SK-N-SH (cell line): Measurements from ENCODE around the gene TYROBP. TPM values are rescaled to one million over a fixed set of nuclear protein-coding genes. Genes with fewer than 3 reads are reported as not detected.

ENCODE experiments used
- CTCF ChIA-PET: fragments of 300-600, 350-600 bp; formaldehyde crosslinking; extraction: SDS; loops from one replicate; lab custom pipeline; 2021; lab: Yijun Ruan, JAX
- POLR2A ChIA-PET: fragments of 350-600 bp; sonication (Branson Sonifier 250); formaldehyde crosslinking; extraction: SDS; loops from one replicate; lab custom pipeline; 2020; ENCODE audit warnings: antibody characterized with exemption, inconsistent platforms; lab: Yijun Ruan, JAX
- DNase-seq: peaks from one replicate; pipeline ENCODE4 v3.0.0; 2012
- H2AFZ ChIP-seq: fragments of 200-600 bp; sonication (generic); 2 replicates; pipeline ENCODE4 v1.8.1; 2016; ENCODE audit warnings: antibody characterized with exemption, mild to moderate bottlenecking, low read depth
- H3F3A ChIP-seq: fragments of 200-600 bp; sonication (generic); replicated peaks from 2 replicates; pipeline ENCODE3; 2016; ENCODE audit warnings: antibody characterized with exemption, mild to moderate bottlenecking; ENCODE audit not compliant: insufficient read depth
- H3K27ac ChIP-seq, 2 experiments: fragments of 200-500 bp in 1 of 2; fragments of 200-600 bp in 1 of 2; sonication (Bioruptor generic) in 1 of 2; sonication (generic), shearing (Covaris generic) in 1 of 2; 2 replicates each; pipeline versions ENCODE4 v1.5.1 to v1.6.1; 2014 to 2016; ENCODE audit warnings: low read depth in 2 of 2, inconsistent platforms in 1 of 2, low read length in 1 of 2, mild to moderate bottlenecking in 1 of 2, mixed read lengths in 1 of 2
- H3K27me3 ChIP-seq: fragments of 200-600 bp; sonication (generic), shearing (Covaris generic); 2 replicates; pipeline ENCODE4 v1.6.1; 2016; ENCODE audit warnings: mixed run types; ENCODE audit not compliant: insufficient read depth
- H3K36me3 ChIP-seq, 2 experiments: fragments of 200-500 bp in 1 of 2; fragments of 200-600 bp in 1 of 2; sonication (Bioruptor generic) in 1 of 2; sonication (generic) in 1 of 2; replicated peaks in 1 of 2; 2 replicates each; pipeline versions ENCODE3 to v1.5.1; 2014 to 2016; ENCODE audit warnings: low read length in 1 of 2, mild to moderate bottlenecking in 1 of 2; ENCODE audit not compliant: insufficient read depth in 2 of 2, control insufficient read depth in 1 of 2
- H3K4me1 ChIP-seq, 2 experiments: fragments of 200-500 bp in 1 of 2; fragments of 200-600 bp in 1 of 2; sonication (Bioruptor generic) in 1 of 2; sonication (generic), shearing (Covaris generic) in 1 of 2; 2 replicates each; pipeline versions ENCODE4 v1.5.1 to v1.6.1; 2014 to 2016; ENCODE audit warnings: low read depth in 1 of 2, low read length in 1 of 2, mixed run types in 1 of 2; ENCODE audit not compliant: insufficient read depth in 2 of 2, control insufficient read depth in 1 of 2
- H3K4me2 ChIP-seq: fragments of 200-600 bp; sonication (generic), shearing (Covaris generic); 2 replicates; pipeline ENCODE4 v1.6.1; 2017; ENCODE audit warnings: mixed run types
- H3K4me3 ChIP-seq, 2 experiments: fragments of 200-500 bp in 1 of 2; fragments of 200-600 bp in 1 of 2; sonication (Bioruptor generic) in 1 of 2; sonication (generic), shearing (Covaris generic) in 1 of 2; 2 replicates each; pipeline versions ENCODE4 v1.5.1 to v1.8.1; 2014 to 2016; ENCODE audit warnings: low read depth in 2 of 2, inconsistent platforms in 1 of 2, low read length in 1 of 2, mild to moderate bottlenecking in 1 of 2, mixed read lengths in 1 of 2, moderate library complexity in 1 of 2
- H3K79me2 ChIP-seq: fragments of 200-600 bp; sonication (generic); 2 replicates; pipeline ENCODE4 v1.8.1; 2017; ENCODE audit warnings: mild to moderate bottlenecking; ENCODE audit not compliant: insufficient read depth
- H3K9ac ChIP-seq: fragments of 200-600 bp; sonication (generic); 2 replicates; pipeline ENCODE4 v1.6.1; 2017; ENCODE audit warnings: mixed run types
- H3K9me2 ChIP-seq: fragments of 200-600 bp; sonication (generic); 2 replicates; pipeline ENCODE4 v1.6.1; 2017; ENCODE audit warnings: mixed run types
- H3K9me3 ChIP-seq: fragments of 200-600 bp; sonication (generic); 2 replicates; pipeline ENCODE4 v1.6.1; 2017; ENCODE audit warnings: mixed run types, mild to moderate bottlenecking, moderate library complexity
- H4K20me1 ChIP-seq: fragments of 200-600 bp; sonication (generic); 2 replicates; pipeline ENCODE4 v1.6.1; 2017; ENCODE audit warnings: mild to moderate bottlenecking, mixed run types; ENCODE audit not compliant: insufficient read depth
- ELF1 ChIP-seq: IDR thresholded peaks from 2 replicates; pipeline ENCODE4 v1.4.0; 2012
- EP300 ChIP-seq, 2 experiments: IDR thresholded peaks; 2 replicates each; pipeline versions ENCODE4 v1.4.0 to v1.6.1; 2012; ENCODE audit warnings: borderline replicate concordance in 1 of 2, low read depth in 1 of 2, low read length in 1 of 2
- FOSL2 ChIP-seq: IDR thresholded peaks from 2 replicates; pipeline ENCODE4 v1.4.0; 2012; ENCODE audit warnings: low read depth, mild to moderate bottlenecking, moderate library complexity, borderline replicate concordance
- JUND ChIP-seq: IDR thresholded peaks from 2 replicates; pipeline ENCODE4 v1.4.0; 2012
- MAX ChIP-seq: IDR thresholded peaks from 2 replicates; pipeline ENCODE4 v1.4.0; 2012; ENCODE audit warnings: low read depth
- MEF2A ChIP-seq: IDR thresholded peaks from 2 replicates; pipeline ENCODE4 v1.4.0; 2012; ENCODE audit warnings: low read depth, borderline replicate concordance
- NRF1 ChIP-seq: IDR thresholded peaks from 2 replicates; pipeline ENCODE4 v1.6.1; 2012; ENCODE audit warnings: low read depth, mild to moderate bottlenecking, low read length
- POLR2AphosphoS5 ChIP-seq: IDR thresholded peaks from 2 replicates; pipeline ENCODE4 v1.6.1; 2012; ENCODE audit warnings: low read depth, low read length
- RCOR1 ChIP-seq: fragments of 150-350 bp; IDR thresholded peaks from 2 replicates; pipeline ENCODE4 v1.6.1; 2017; ENCODE audit warnings: antibody characterized with exemption, low read length
- RFX5 ChIP-seq: IDR thresholded peaks from 2 replicates; pipeline ENCODE4 v1.6.1; 2012; ENCODE audit warnings: mild to moderate bottlenecking, improper control_type of control experiment, low read length
- RXRA ChIP-seq: IDR thresholded peaks from 2 replicates; pipeline ENCODE4 v1.4.0; 2012; ENCODE audit warnings: low read depth, mild to moderate bottlenecking, borderline replicate concordance
- SMC3 ChIP-seq: IDR thresholded peaks from 2 replicates; pipeline ENCODE4 v1.6.1; 2012; ENCODE audit warnings: low read depth, low read length, improper control_type of control experiment
- TAF1 ChIP-seq: IDR thresholded peaks from 2 replicates; pipeline ENCODE4 v1.6.1; 2012; ENCODE audit warnings: low read depth, mild to moderate bottlenecking, low read length, moderate library complexity, borderline replicate concordance
- TEAD4 ChIP-seq: IDR thresholded peaks from 2 replicates; pipeline ENCODE4 v1.4.0; 2012; ENCODE audit warnings: mild to moderate bottlenecking, borderline replicate concordance; ENCODE audit not compliant: insufficient read depth
- USF1 ChIP-seq: IDR thresholded peaks from 2 replicates; pipeline ENCODE4 v1.4.0; 2012; ENCODE audit warnings: low read depth, borderline replicate concordance
- USF2 ChIP-seq: fragments of 150-350 bp; IDR thresholded peaks from 2 replicates; pipeline ENCODE4 v1.6.1; 2017; ENCODE audit warnings: antibody characterized with exemption, low read length, low read depth, borderline replicate concordance
- WGBS: methylation state at CpG from one replicate; pipeline ENCODE4 v1.1.6; 2017; ENCODE audit warnings: low lambda C conversion rate; 5-methylcytosine and 5-hydroxymethylcytosine counted together
- polyA plus RNA-seq, 3 experiments: library from polyadenylated mRNA; depleted of rRNA; stranded (reverse); fragments of >200 nt; gene quantifications; 2 replicates each; pipeline ENCODE4 v1.2.3, GENCODE V29; 2012
- TF ChIP-seq, protein P1 (sequence below): fragments of 150-350 bp; IDR thresholded peaks from 2 replicates; pipeline ENCODE4 v1.6.1; 2016; ENCODE audit warnings: mild to moderate bottlenecking, low read depth, low read length

Gene TYROBP
- polyA plus RNA-seq, 1 of the 3 experiments (the other 2 are of a cell fraction), result not detected

DNA sequence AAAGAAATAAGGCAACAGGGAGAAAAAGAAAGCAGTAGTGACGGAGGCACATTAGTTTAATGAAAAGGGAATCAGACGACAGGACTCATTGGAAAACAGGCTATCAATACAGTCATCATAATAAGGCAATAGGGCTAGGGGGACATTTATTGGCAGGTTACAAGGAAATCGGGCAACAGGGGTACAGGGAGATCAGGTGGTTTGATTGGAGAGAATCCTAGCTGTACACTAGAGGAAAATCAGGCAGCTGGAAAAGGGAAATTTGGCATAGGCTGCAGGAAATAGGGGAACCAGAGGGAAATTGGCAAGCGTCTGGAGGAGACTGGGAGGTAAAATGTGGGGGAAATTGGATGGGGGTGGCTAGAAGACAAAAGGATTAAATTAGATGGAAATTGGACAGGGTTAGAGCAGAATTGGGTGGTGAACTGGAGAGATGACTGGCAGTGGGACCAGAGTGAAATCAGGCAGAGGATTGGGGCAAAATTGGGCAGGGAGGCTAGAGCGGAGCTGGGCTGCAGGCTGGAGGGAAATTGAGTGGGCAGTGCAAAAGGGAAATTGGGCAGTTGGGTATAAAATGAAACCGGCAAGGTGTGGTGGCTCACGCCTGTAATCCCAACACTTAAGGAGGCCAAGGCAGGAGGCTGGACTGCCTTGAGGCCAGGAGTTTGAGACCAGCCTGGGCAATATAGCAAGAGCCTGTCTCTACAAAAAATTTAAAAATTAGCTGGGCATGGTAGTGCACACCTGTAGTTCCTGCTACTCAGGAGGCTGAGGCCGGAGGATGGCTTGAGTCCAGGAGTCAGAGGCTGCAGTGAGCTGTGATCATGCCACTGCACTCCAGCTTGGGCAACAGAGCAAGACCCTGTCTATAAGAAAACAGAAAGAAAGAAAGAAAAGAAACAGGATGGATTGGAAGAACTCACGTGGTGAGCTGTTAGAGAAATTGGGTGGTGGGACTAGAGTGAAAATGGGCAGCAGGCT lies 35.5 kb upstream of the TYROBP start:
- Histone ChIP-seq H3K9me3 (no peaks in the 10 kb centered on the region), H2AFZ (no peak overlapping the region), H3K4me3 (no peak overlapping the region), H3K4me2 (no peak overlapping the region), H3K79me2 (no peaks in the 10 kb centered on the region), H3K9ac (no peak overlapping the region), H3K4me1 (no peaks in the 10 kb centered on the region; a peak in 1 of 4 replicates), H3K9me2 (no peaks in the 10 kb centered on the region), H3K27me3 (no peaks in the 10 kb centered on the region), H3K27ac (no peak overlapping the region), H3F3A (peaks cover 5% of the 10 kb centered on the region), H4K20me1 (0 out of 2 replicates have a peak, but pooled peaks cover under 1% of the 10 kb centered on the region), H3K36me3 (peaks cover 0 to 10% of the 10 kb centered on the region in 2 experiments)
- TF ChIP-seq, protein P1, sequence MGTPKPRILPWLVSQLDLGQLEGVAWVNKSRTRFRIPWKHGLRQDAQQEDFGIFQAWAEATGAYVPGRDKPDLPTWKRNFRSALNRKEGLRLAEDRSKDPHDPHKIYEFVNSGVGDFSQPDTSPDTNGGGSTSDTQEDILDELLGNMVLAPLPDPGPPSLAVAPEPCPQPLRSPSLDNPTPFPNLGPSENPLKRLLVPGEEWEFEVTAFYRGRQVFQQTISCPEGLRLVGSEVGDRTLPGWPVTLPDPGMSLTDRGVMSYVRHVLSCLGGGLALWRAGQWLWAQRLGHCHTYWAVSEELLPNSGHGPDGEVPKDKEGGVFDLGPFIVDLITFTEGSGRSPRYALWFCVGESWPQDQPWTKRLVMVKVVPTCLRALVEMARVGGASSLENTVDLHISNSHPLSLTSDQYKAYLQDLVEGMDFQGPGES, result no peak
- TF ChIP-seq SMC3 (no peak), ELF1 (no peak), EP300 (IDR thresholded peaks at IDR 0.05; ENCODE audit: borderline replicate concordance in 1 of 2, low read depth in 1 of 2, low read length in 1 of 2) (no peak), RCOR1 (no peak), MEF2A (no peak)
- 85% methylated on average over 9 of the region's 9 CpGs for WGBS
- no peak for DNase-seq
- CTCF ChIA-PET, result interaction anchor here (0.6 to 1.2 kb wide), 3 partner anchors 15 to 68 kb away, joined by 3 read pairs; no protein-coding TSS in a partner anchor
- POLR2A ChIA-PET, result no interaction called here

DNA sequence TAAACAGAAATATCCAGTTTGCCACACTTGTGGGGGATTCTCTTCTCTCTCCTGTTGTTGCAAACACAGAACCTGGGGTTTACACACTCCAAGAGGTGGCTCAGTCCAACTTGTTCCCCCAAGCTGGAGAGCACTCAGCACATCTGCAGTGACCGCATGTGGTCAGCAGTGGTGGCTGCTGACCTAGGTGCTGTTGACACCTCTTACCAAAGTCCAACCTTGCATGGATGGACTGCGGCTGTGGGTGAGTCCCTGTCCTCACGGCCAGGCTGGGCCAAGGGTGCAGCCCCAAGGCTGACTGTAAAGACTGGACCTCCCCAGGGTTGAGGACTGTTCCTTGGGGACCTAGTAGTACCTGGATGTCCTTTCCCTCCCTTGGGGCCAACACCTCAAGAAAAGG lies 34.1 kb upstream of the TYROBP start:
- H3K27me3 ChIP-seq, result no peaks in the 10 kb centered on the region
- 100% methylated on average over 2 of the region's 3 CpGs for WGBS
- TF ChIP-seq TAF1, result no peak
- no peak for TF ChIP-seq USF1
- TF ChIP-seq RFX5, result no peak
- TF ChIP-seq ELF1, result no peak
- TF ChIP-seq RXRA, result no peak
- TF ChIP-seq USF2, result no peak
- TF ChIP-seq NRF1, result no peak
- TF ChIP-seq JUND, result no peak
- no peak for TF ChIP-seq TEAD4
- TF ChIP-seq MAX, result no peak
- TF ChIP-seq FOSL2, result no peak
- TF ChIP-seq POLR2AphosphoS5, result no peak
- CTCF ChIA-PET, result interaction anchor here (1.1 kb wide), 1 partner anchor 202 kb away, joined by 3 read pairs; no protein-coding TSS in a partner anchor
- no peak overlapping the region for H2AFZ ChIP-seq
- no peak overlapping the region for H3K4me3 ChIP-seq
- no peak overlapping the region for H3K27ac ChIP-seq
- peaks cover 0 to 10% of the 10 kb centered on the region in 2 experiments for H3K36me3 ChIP-seq
- POLR2A ChIA-PET, result no interaction called here
- H3K9ac ChIP-seq, result no peak overlapping the region
- peaks cover 3% of the 10 kb centered on the region for H3F3A ChIP-seq
- H3K9me2 ChIP-seq, result no peaks in the 10 kb centered on the region
- H3K4me2 ChIP-seq, result no peak overlapping the region
- DNase-seq, result no peak
- peaks cover 0 to 14% of the 10 kb centered on the region in 2 experiments; a peak in 1 of 4 replicates for H3K4me1 ChIP-seq
- H4K20me1 ChIP-seq, result 0 out of 2 replicates have a peak, but pooled peaks cover 3% of the 10 kb centered on the region
- no peaks in the 10 kb centered on the region for H3K9me3 ChIP-seq
- H3K79me2 ChIP-seq, result no peaks in the 10 kb centered on the region
